GM18508 (cell line): ENCODE data around the gene VAV1.

Experiments
- ATAC-seq: cut with Tn5 transposase; IDR thresholded peaks from one replicate; pipeline ENCODE4 v1.9.1; 2021; ENCODE audit warnings: moderate number of reproducible peaks; ENCODE audit not compliant: insufficient read depth, unreplicated experiment

Gene VAV1

DNA sequence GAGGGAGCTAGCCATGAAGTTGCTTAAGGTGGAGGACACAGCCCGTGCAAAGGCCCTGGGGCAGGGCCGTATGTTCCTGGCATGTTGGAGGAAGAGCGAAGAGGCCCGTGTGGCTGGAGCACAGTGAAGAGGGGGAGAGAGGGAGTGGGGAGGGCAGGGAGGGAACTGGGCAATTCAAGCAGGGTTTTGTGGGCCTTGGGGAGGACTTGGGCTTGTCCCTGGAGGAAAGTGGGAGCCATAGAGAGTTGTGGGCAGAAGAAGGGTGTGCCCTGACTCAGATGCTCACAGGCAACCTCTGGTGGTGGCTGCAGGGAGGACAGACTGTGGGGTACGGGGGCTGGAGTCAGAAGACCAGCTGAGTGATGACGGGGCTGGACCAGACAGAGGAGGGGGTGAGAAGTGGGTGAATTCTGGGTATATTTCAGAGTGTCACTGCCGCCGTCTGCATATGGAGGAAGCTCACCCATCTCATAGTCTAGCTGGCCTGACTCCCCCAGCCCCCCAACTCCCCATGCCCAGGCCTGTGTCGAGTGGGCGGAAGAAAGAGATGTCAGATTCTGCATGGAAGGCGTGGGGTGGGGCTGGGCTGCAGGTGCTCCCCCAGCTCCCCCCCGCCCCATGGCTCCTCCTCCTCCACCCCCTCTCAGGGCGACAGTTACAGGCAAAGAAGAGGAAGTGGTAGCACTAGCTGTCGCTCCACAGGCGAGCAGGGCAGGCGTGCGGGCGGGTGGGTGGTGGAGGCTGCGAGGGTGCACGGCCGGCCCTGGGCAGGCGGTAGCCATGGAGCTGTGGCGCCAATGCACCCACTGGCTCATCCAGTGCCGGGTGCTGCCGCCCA lies at the start of gene VAV1:
Gene VAV1, plus strand, starts transcription at position 681 of the 838 bp plus-strand sequence. Its CDS starts 100 bp downstream, at position 781.
- ATAC-seq: no peak

GRCh38 chr19:6723108-6723618 lies 49.3 kb upstream of the VAV1 start:
- ATAC-seq: no peak

DNA sequence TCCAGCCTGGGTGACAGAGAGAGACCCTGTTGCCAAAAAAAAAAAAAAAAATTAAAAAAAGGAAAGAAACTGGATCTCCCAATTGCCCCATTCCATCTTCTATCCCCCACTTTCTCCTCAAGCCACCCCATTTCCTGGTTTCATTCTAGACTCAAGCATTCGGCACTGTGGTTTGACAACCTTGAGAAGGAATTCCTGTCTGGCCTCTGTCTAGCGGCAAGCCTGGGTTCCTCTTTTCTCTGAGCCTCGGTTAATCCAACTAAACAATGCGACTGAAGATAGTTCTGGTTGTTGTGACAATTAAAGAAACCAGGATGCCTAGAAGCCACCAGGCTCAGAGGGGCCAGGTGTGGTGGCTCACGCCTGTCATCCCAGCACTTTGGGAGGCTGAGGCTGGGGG lies 48.8 kb upstream of the VAV1 start:
- no peak for ATAC-seq

GRCh38 chr19:6724631-6725492 lies 47.6 kb upstream of the VAV1 start:
- no peak for ATAC-seq

DNA sequence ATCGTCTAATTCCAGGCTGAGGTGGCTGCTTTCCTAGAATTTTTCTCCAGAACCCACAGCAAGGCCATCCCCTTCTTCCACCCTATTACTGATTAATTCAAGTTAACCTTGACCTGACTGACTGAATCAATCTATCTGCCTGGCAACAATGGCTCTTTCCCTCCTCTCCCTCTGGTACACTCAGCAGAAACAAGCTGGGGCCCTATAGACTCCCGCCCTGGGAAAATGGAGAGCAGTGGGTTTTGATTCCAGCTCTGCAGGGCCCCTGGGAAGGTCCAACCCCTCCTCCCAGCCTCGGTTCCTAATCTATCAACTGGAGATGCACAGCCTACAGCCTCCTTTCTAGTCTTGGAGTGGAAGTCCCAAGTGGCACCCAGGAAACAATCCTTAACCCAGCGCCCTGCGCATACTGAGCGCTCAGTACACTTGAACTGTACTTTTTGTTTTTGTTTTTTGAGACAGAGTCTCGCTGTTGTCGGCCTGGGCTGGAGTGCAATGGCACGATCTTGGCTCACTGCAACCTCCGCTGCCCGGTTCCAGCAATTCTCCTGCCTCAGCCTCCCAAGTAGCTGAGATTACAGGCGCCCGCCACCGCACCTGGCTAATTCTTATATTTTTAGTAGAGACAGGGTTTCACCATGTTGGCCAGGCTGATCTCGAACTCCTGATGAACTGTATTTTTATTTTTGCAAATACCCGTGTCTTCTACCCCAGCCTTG lies 46.8 kb upstream of the VAV1 start:
- ATAC-seq: no peak

DNA sequence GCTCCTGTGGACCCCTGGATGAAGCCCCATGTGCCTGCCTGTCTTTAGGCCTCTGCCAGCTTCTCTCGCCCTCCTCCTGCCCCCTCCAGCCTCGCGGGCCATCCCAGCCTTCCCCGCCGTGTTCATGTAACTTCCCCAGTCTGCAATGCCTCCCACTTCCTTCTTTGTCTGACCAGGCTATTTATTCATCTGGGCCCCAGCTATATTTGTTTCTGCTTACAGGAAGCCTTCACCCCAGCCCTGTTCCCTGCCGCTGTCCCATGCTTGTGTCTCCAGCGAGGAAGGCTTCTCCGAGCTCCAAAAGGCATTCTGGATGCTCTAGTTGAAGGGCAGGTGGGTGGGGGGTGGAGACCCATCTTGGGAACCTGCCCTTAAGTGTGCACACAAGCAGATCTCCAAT lies 44.2 kb upstream of the VAV1 start:
- no peak for ATAC-seq

GRCh38 chr19:6729573-6730152 lies 42.8 kb upstream of the VAV1 start:
- no peak for ATAC-seq

DNA sequence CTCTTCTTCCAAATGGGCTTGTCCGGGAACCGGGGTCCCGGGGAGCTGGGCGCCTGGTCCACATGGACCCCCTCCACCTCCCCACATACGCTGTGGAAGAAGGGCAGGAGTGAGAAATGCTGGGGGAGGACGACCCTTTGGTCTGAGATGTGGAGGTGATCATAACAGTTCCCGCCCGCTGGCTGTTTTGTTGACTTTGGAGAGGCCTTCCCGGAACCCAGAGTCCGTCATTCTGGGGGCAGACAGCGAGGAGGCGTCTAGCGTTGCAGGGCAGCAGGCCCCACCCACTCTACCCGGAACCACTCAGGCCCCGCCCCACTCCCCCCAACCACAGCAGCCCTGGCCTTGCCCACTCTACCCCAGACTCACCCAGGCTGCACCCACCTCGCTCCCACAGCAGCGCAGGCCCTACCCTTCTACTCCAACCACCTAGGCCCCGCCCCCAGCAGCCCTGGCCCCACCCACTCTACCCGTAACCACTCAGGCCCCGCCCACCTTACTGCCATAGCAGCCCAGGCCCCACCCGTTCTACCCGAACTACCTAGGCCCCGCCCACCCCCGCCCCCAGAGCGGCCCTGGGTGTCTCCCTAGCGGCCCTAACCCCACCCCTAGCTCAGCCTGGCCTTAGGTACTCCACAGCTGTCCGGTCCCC lies 42.2 kb upstream of the VAV1 start:
- ATAC-seq: no peak

GRCh38 chr19:6730941-6731670 lies 41.4 kb upstream of the VAV1 start:
- no peak for ATAC-seq

- no peak for ATAC-seq
Measured at GRCh38 chr19:6731822-6732221, 40.7 kb upstream of the VAV1 start.

GRCh38 chr19:6732803-6733337 lies 39.6 kb upstream of the VAV1 start:
- no peak for ATAC-seq

DNA sequence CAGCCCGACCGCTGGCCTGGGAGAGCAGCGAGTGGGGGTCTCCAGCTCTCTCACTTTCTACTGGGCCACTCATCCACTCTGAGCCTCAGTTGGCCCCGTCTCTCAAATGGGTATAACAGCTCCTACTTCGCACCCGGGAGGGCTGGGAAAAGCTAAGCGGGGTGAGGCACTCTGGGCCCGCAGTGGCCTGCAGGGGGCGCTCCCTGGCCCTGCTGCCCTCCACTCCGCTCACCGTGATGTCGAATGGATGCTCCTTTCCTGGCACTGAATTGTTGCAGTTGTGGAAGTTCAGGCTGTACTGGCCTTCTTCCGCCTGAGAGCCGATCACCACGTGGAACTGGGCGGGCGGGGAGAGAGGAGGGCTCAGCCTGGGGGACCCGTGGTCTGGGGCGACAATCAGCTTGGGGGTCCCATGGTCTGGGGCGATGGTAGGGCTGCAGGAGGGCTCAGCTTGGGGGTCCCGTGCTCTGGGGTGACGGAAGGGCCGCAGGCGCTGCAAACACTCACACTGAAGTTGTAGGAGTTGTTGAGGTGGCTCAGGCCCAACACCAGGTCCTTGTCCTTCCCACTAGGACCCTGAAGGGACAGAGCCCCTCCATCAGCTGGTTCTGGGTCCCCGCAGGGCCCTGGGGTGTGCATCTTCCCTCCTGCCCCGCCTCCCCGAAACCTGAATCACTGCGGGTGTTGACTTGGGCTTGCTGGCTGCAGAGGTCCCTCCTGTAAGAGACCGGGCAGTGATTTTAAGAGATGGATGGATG lies 39.0 kb upstream of the VAV1 start:
- ATAC-seq: no peak

DNA sequence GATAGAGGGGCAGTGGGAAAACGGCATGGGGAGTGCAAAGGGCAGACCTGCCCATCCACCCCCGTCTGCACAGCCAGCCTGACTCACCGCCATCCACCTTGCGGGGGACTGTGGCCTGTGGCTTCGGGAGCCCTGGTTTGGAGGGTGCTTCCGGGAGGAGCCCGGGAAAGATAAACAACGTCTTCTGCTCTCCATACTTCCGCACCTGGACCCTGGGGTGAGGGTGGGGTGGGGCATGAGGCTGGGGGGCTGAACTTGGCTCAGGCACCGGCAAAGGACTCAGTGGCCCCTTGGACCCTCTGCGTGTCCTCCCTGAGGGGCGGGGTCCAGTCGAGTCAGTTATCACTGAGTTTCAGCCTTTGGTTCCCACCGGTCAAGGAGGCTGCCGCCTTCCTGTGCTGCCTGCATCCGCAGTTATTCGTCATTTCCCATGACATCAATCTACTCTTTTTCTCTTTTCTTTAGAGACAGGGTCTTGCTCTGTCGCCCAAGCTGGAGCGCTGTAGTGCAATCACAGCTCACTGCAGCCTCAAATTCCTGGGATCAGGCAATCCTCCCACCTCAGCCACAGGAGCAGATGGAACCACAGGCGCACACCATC lies 38.3 kb upstream of the VAV1 start:
- ATAC-seq: no peak

- no peak for ATAC-seq
Measured at GRCh38 chr19:6735181-6735911, 37.2 kb upstream of the VAV1 start.

DNA sequence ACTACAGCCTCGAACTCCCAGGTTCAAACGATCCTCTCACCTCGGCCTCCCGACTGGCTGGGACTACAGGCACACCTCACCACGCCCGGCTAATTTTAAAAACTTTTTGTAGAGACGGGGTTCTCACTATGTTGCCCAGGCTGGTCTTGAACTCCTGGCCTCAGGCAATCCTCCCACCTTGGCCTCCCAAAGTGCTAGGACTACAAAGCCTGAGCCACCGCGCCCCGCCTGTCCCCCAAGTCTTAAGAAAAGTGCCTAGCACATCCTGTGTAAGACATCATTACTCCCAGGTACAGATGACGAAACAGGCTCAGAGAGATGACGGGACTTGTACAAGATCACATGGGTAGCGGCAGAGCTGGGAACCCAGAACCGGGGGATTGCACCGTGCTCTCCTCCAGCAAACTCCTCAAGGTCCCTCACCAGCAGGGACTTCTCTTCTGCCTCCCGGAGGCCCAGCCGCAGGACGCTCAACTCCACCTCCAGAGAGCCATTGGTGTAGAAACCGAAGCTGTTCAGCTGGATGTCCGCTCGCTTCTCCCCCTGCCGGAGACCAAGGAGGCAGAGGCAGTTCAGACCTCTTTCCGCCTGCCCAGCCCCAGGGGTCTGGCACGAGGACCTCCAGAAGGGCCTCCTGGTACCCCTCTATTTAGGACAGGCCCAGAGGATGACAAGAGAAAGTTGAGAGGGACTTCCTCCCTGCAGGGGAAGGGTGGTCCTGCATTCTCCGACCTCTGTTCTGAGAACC lies 36.2 kb upstream of the VAV1 start:
- ATAC-seq: no peak

DNA sequence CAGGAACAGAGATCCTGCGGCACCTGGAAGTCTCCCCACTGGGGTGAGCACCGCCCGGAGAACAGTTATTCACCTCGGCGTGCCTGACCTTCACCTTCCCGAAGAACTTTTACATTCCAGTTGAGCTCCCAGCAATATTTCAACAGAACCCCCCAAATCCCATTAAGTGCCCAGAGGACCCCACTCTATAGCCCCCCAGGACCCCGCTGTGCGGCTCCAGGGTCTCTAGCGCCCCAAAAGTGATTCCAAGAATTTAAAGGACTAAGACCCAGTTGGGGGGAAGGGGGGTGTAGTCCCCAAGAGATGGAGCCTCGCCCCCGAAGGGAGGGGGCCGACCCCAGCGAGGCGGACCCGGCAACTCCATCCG lies 35.6 kb upstream of the VAV1 start:
- ATAC-seq: no peak
